GM23338 (cell line): ENCODE data around the gene ZNF808. TPM values are rescaled to one million over a fixed set of nuclear protein-coding genes. Genes with fewer than 3 reads are reported as not detected.

Experiments
- ATAC-seq: fragments of 200-7000 bp; cut with Tn5 transposase; 3 replicates; pipeline ENCODE4 v1.9.1; 2020
- DNase-seq: peaks from one replicate; pipeline ENCODE4 v3.0.0-alpha.2; 2015; ENCODE audit warnings: low spot score
- H2AFZ ChIP-seq: fragments of 200-600 bp; sonication (generic); 2 replicates; pipeline ENCODE4 v1.8.0; 2016; ENCODE audit warnings: antibody characterized with exemption, mild to moderate bottlenecking, moderate library complexity
- H3F3A ChIP-seq: fragments of 200-600 bp; sonication (generic); replicated peaks from 2 replicates; pipeline ENCODE4 v1.8.0; 2017; ENCODE audit warnings: antibody characterized with exemption, mixed run types, low read depth
- H3K27ac ChIP-seq: fragments of 200-600 bp; sonication (generic); 2 replicates; pipeline ENCODE4 v1.6.1; 2016; ENCODE audit warnings: low read depth
- H3K27me3 ChIP-seq: fragments of 200-600 bp; sonication (generic); 2 replicates; pipeline ENCODE4 v1.8.0; 2016; ENCODE audit warnings: mild to moderate bottlenecking, mixed run types, moderate library complexity; ENCODE audit not compliant: insufficient read depth
- H3K36me3 ChIP-seq: fragments of 200-600 bp; sonication (generic); 2 replicates; pipeline ENCODE4 v1.8.0; 2016; ENCODE audit warnings: mild to moderate bottlenecking; ENCODE audit not compliant: insufficient read depth
- H3K4me1 ChIP-seq: fragments of 200-600 bp; sonication (generic); 2 replicates; pipeline ENCODE4 v1.8.0; 2016; ENCODE audit warnings: mild to moderate bottlenecking, moderate library complexity; ENCODE audit not compliant: insufficient read depth
- H3K4me2 ChIP-seq: fragments of 200-600 bp; sonication (generic); 2 replicates; pipeline ENCODE4 v1.7.1; 2017; ENCODE audit warnings: mixed run types
- H3K4me3 ChIP-seq: fragments of 200-600 bp; sonication (generic); 2 replicates; pipeline ENCODE4 v1.6.1; 2016; ENCODE audit warnings: mixed run types
- H3K79me2 ChIP-seq: fragments of 200-600 bp; sonication (generic); replicated peaks from 2 replicates; pipeline ENCODE4 v1.8.0; 2017; ENCODE audit warnings: mild to moderate bottlenecking; ENCODE audit not compliant: insufficient read depth
- H3K9me2 ChIP-seq: fragments of 200-600 bp; sonication (generic); 2 replicates; pipeline ENCODE4 v1.8.0; 2017; ENCODE audit not compliant: insufficient read depth
- H4K20me1 ChIP-seq: fragments of 200-600 bp; sonication (generic); replicated peaks from 2 replicates; pipeline ENCODE4 v1.8.0; 2017; ENCODE audit warnings: mild to moderate bottlenecking; ENCODE audit not compliant: insufficient read depth
- H3K27ac Mint-ChIP-seq: 2 replicates; pipeline ENCODE4 v1.8.0; 2020; ENCODE audit warnings: inconsistent platforms, mild to moderate bottlenecking, moderate library complexity, mixed read lengths
- H3K27me3 Mint-ChIP-seq: 3 replicates; pipeline ENCODE4 v1.8.0; 2022; ENCODE audit warnings: low read depth, mild to moderate bottlenecking, moderate library complexity, mixed read lengths, inconsistent platforms; ENCODE audit not compliant: insufficient read depth, poor library complexity
- H3K36me3 Mint-ChIP-seq: 3 replicates; pipeline ENCODE4 v1.8.0; 2021; ENCODE audit warnings: low read depth, mild to moderate bottlenecking, inconsistent platforms, moderate library complexity, mixed read lengths
- H3K4me1 Mint-ChIP-seq: 3 replicates; pipeline ENCODE4 v1.8.0; 2020; ENCODE audit warnings: mild to moderate bottlenecking, inconsistent platforms, mixed read lengths
- H3K4me3 Mint-ChIP-seq: 3 replicates; pipeline ENCODE4 v1.8.0; 2021; ENCODE audit warnings: moderate library complexity, mild to moderate bottlenecking, inconsistent platforms, mixed read lengths
- H3K9me3 Mint-ChIP-seq: 3 replicates; pipeline ENCODE4 v1.8.0; 2020; ENCODE audit warnings: moderate library complexity, mild to moderate bottlenecking, inconsistent platforms, mixed read lengths
- CREB1 ChIP-seq: fragments of 250-450 bp; sonication (Bioruptor Pico); IDR thresholded peaks from 2 replicates; pipeline ENCODE4 v1.5.0; 2020; ENCODE audit warnings: low read depth, mild to moderate bottlenecking, moderate library complexity
- CTCF ChIP-seq, 2 experiments: fragments of 200-600 bp in 1 of 2; sonication (generic) in 1 of 2; conservative IDR thresholded peaks; 2 replicates each; pipeline versions ENCODE4 v1.5.1 to v1.6.1; 2016 to 2017; ENCODE audit warnings: antibody characterized with exemption in 2 of 2, low read depth in 2 of 2, mild to moderate bottlenecking in 2 of 2, moderate library complexity in 1 of 2
- ETS1 ChIP-seq: IDR thresholded peaks from 2 replicates; pipeline ENCODE4 v1.6.1; 2016; ENCODE audit warnings: antibody characterized with exemption
- EZH2 ChIP-seq: fragments of 200-600 bp; sonication (generic); IDR thresholded peaks from one replicate; pipeline ENCODE4 v1.8.0; 2017; ENCODE audit warnings: antibody characterized with exemption, mild to moderate bottlenecking, low read depth; ENCODE audit not compliant: unreplicated experiment
- EZH2phosphoT487 ChIP-seq: fragments of 200-600 bp; sonication (generic); IDR thresholded peaks from one replicate; pipeline ENCODE4 v1.8.1; 2018; ENCODE audit warnings: antibody characterized with exemption; ENCODE audit not compliant: unreplicated experiment
- JUNB ChIP-seq: IDR thresholded peaks from one replicate; pipeline ENCODE4 v1.6.1; 2016; ENCODE audit warnings: antibody characterized with exemption; ENCODE audit not compliant: unreplicated experiment
- NANOG ChIP-seq: IDR thresholded peaks from 2 replicates; pipeline ENCODE4 v1.6.1; 2016; ENCODE audit warnings: antibody characterized with exemption, borderline replicate concordance
- POLR2AphosphoS5 ChIP-seq: IDR thresholded peaks from 2 replicates; pipeline ENCODE4 v1.6.1; 2016; ENCODE audit warnings: antibody characterized with exemption, low read depth
- REST ChIP-seq: IDR thresholded peaks from one replicate; pipeline ENCODE4 v1.6.1; 2018; ENCODE audit warnings: antibody characterized with exemption; ENCODE audit not compliant: unreplicated experiment
- STAT1 ChIP-seq: IDR thresholded peaks from one replicate; pipeline ENCODE4 v1.6.1; 2016; ENCODE audit warnings: antibody characterized with exemption; ENCODE audit not compliant: unreplicated experiment
- ZNF114 ChIP-seq: fragments of 250-450 bp; sonication (Bioruptor Pico); IDR thresholded peaks from 2 replicates; pipeline ENCODE4 v1.5.0; 2020; ENCODE audit warnings: mild to moderate bottlenecking, moderate library complexity
- ZNF331 ChIP-seq: fragments of 250-450 bp; sonication (Bioruptor Pico); IDR thresholded peaks from 2 replicates; pipeline ENCODE4 v1.5.0; 2020; ENCODE audit warnings: low read depth, mild to moderate bottlenecking, moderate library complexity
- ZNF462 ChIP-seq: fragments of 250-450 bp; sonication (Bioruptor Pico); IDR thresholded peaks from 2 replicates; pipeline ENCODE4 v1.5.0; 2020; ENCODE audit warnings: mild to moderate bottlenecking, moderate library complexity
- polyA plus RNA-seq: library from polyadenylated mRNA; unstranded; fragments of >200 nt; fragmentation: Nextera tagmentation; extraction: Ambion mirVana; gene quantifications from 2 replicates; pipeline ENCODE4 v1.2.1, GENCODE V29; 2016
- total RNA-seq: library from RNA; depleted of rRNA; stranded (reverse); fragments of >200 nt; shearing (Covaris generic); gene quantifications from 2 replicates; pipeline ENCODE4 v1.2.3, GENCODE V29; 2014

The ZNF808 gene
- total and polyA plus RNA-seq, 2 experiments from 2014 or later, result 10.5 to 32.1 TPM

- H3K79me2 ChIP-seq, result peaks cover 16% of the 10 kb centered on the region
- no peak overlapping the region for H3K4me3 Mint-ChIP-seq
- no peak overlapping the region for H3K27ac Mint-ChIP-seq
Observed at GRCh38 chr19:52566588-52566987, 39.1 kb downstream of the ZNF808 start.

More at GRCh38 chr19:52566588-52566987, 39.1 kb downstream of the ZNF808 start:
- Histone ChIP-seq H3K4me3 (no peak overlapping the region), H3K9me2 (no peaks in the 10 kb centered on the region), H3K4me1 (peaks cover 26% of the 10 kb centered on the region), H3K27ac (no peak overlapping the region), H3F3A (peaks cover 10% of the 10 kb centered on the region), H3K4me2 (no peak overlapping the region), H3K36me3 (no peaks in the 10 kb centered on the region), H3K27me3 (no peaks in the 10 kb centered on the region), H2AFZ (no peak overlapping the region), H4K20me1 (peaks cover 5% of the 10 kb centered on the region; the same call in 1 of the 2 replicates)
- no peaks in the 10 kb centered on the region; the same call in 2 of the 3 replicates for H3K9me3 Mint-ChIP-seq
- peaks cover 25% of the 10 kb centered on the region for H3K4me1 Mint-ChIP-seq
- no peak for TF ChIP-seq CREB1
- no peak for TF ChIP-seq JUNB
- no peak for TF ChIP-seq STAT1
- no peak for TF ChIP-seq EZH2
- no peak for TF ChIP-seq EZH2phosphoT487
- TF ChIP-seq ETS1, result no peak
- no peak for TF ChIP-seq ZNF462 (CRISPR knock-in tag)
- no peak for TF ChIP-seq POLR2AphosphoS5
- no peak for TF ChIP-seq NANOG
- TF ChIP-seq CTCF (conservative IDR thresholded peaks at IDR 0.05; ENCODE audit: low read depth in 2 of 2), result no peak
- TF ChIP-seq ZNF331, result no peak
- TF ChIP-seq REST, result no peak
- TF ChIP-seq ZNF114 (CRISPR knock-in tag), result no peak
- no peak for ATAC-seq
- H3K27me3 Mint-ChIP-seq, result peaks cover 17% of the 10 kb centered on the region
- DNase-seq, result no peak
- peaks cover 10% of the 10 kb centered on the region; the same call in 2 of the 3 replicates for H3K36me3 Mint-ChIP-seq
